GM21367 (cell line): ENCODE data around the gene RFT1.

ENCODE experiments used
- ATAC-seq: cut with Tn5 transposase; IDR thresholded peaks from one replicate; pipeline ENCODE4 v1.9.1; 2021; ENCODE audit not compliant: unreplicated experiment

RFT1 gene

DNA sequence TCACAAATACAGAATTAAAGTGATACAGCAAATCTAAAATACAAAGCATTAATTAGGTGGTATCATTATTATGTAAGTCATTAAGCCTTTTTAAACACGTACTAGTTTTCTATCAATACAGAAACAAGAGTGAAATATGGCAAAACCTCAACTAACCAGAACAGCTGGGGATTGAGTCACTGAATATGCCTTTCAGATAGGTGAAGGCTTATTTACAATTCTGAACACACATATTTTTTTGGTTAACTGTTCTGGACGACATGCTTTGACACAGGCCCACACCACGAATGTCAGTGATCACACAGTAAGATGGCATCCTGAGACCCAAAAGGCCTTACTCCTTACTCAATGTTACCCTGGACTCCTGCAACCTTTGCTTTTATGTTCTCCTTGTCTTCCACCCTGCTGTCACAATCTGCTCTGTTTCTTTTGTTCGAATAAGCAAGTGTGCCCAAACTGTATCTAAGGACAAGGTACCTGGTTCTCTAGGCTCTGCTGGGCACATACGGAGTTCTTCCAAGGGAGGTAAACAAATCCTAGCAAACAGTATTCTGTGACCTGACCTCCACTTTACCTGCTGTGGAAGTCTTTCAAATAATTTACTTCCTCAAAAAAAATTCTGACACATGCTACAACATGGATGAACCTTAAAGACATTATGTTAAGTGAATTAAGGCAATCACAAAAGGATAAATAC is 91.4 kb downstream of the RFT1 start:
- ATAC-seq, result no peak
